Spleen (tissue), 11 donors: Measurements from ENCODE around the gene NLGN1. TPM values are rescaled to one million over a fixed set of nuclear protein-coding genes. Genes with fewer than 3 reads are reported as not detected.

Experiments used
- DNase-seq: peaks from one replicate; pipeline ENCODE4 v3.0.0-alpha.2; 2020
- H3K27ac ChIP-seq, 8 donors: fragments of 200-600 bp; sonication (generic) in 7 of 8; 1 replicate in 4 of 8; 2 replicates in 4 of 8; pipeline versions ENCODE4 v1.5.0 to v1.8.0; 2016 to 2021; ENCODE audit warnings: inconsistent platforms in 4 of 8, mild to moderate bottlenecking in 4 of 8, moderate library complexity in 1 of 8
- H3K27me3 ChIP-seq, 7 donors: fragments of 200-600 bp; sonication (generic) in 6 of 7; replicated peaks in 1 of 7; 1 replicate in 4 of 7; 2 replicates in 3 of 7; pipeline versions ENCODE4 v1.5.0 to v1.8.0; 2016 to 2021; ENCODE audit warnings: inconsistent platforms in 3 of 7, mild to moderate bottlenecking in 1 of 7
- H3K36me3 ChIP-seq, 6 donors: fragments of 200-600 bp; sonication (generic) in 5 of 6; 1 replicate in 4 of 6; 2 replicates in 2 of 6; pipeline versions ENCODE4 v1.5.0 to v1.8.0; 2016 to 2021; ENCODE audit warnings: inconsistent platforms in 2 of 6
- H3K4me1 ChIP-seq, 6 donors: fragments of 200-600 bp; sonication (generic) in 5 of 6; 1 replicate in 3 of 6; 2 replicates in 3 of 6; pipeline versions ENCODE4 v1.5.0 to v1.8.0; 2016 to 2021; ENCODE audit warnings: inconsistent platforms in 3 of 6
- H3K4me3 ChIP-seq, 8 donors: fragments of 200-600 bp; sonication (generic) in 7 of 8; 1 replicate in 4 of 8; 2 replicates in 4 of 8; pipeline versions ENCODE4 v1.5.0 to v1.8.0; 2016 to 2021; ENCODE audit warnings: inconsistent platforms in 4 of 8, mild to moderate bottlenecking in 4 of 8, moderate library complexity in 2 of 8
- H3K9me3 ChIP-seq, 8 donors: fragments of 200-600 bp; sonication (generic) in 7 of 8; 1 replicate in 4 of 8; 2 replicates in 4 of 8; pipeline versions ENCODE4 v1.5.0 to v1.8.0; 2016 to 2021; ENCODE audit warnings: inconsistent platforms in 4 of 8
- CTCF ChIP-seq, 11 experiments: fragments of 200-600 bp in 7 of 11; fragments of 450-650 bp in 4 of 11; sonication (generic) in 4 of 11; IDR thresholded peaks in 8 of 11; conservative IDR thresholded peaks in 3 of 11; 1 replicate in 7 of 11; 2 replicates in 4 of 11; pipeline versions ENCODE4 v1.4.0 to v1.8.0; 2016 to 2021; ENCODE audit warnings: antibody characterized with exemption in 11 of 11, inconsistent platforms in 4 of 11, mild to moderate bottlenecking in 1 of 11
- POLR2A ChIP-seq, 3 donors: fragments of 450-650 bp; IDR thresholded peaks; one replicate each; pipeline ENCODE4 v1.5.1; 2017; ENCODE audit warnings: antibody characterized with exemption in 3 of 3, mild to moderate bottlenecking in 1 of 3
- POLR2AphosphoS5 ChIP-seq, 3 donors: sonication (generic); formaldehyde crosslinking; IDR thresholded peaks; one replicate each; pipeline ENCODE4 v1.5.1; 2017; ENCODE audit warnings: antibody characterized with exemption in 3 of 3
- WGBS, 5 donors: extraction: QIAGEN DNeasy Blood & Tissue Kit in 3 of 5; methylation state at CpG; one replicate each; pipeline versions ENCODE4 v1.1.5 to v1.1.7; 2013 to 2018; 5-methylcytosine and 5-hydroxymethylcytosine counted together
- intact Hi-C: fragments of 100-400 bp; cut with DNase I; formaldehyde crosslinking; loops from one replicate; pipeline ENCODE4 v1.15.0; 2023; ENCODE audit warnings: low total_unique reads
- polyA plus RNA-seq, 3 donors: library from polyadenylated mRNA; stranded (reverse); fragments of 200-250 nt; gene quantifications; one replicate each; pipeline ENCODE4 v1.2.1, GENCODE V29; 2013
- total RNA-seq, 7 donors: library from RNA; depleted of rRNA in 3 of 7; stranded (reverse); fragments of >200 nt in 3 of 7; fragmentation: NEBNext Ultra II Directional in 4 of 7; extraction: Animal tissue kit (Norgen Biotek cat#: 25700) in 4 of 7; gene quantifications; one replicate each; pipeline versions ENCODE4 v1.1.0 to v1.2.1, GENCODE V29; 2016 to 2021
- donor health status: healthy with polysubstance abuse.
- donor health status: DM: no; HTN: no; CAD: no; lungs with moderate emphysema.
- donor health status: DM: no; HTN: no; CAD: no.
- donor health status: Bipolar disorder and iron deficiency.
- donor health status: healthy.
- donor health status: DM: no; HTN: no; CAD: no.
- donor health status: DM: yes; HTN: yes; CAD: no.

The NLGN1 gene
- total and polyA plus RNA-seq, 10 donors, result 0.03 to 0.13 (median 0.03) TPM; not detected in 7

- H3K4me1 ChIP-seq, result no peaks in the 10 kb centered on the region
- whole genome bisulfite sequencing, 5 donors, result 39 to 62% (median 54%) methylated on average over 1 of the region's 1 CpG
- peaks cover 0 to 3% (median 0%) of the 10 kb centered on the region in 8 donors for H3K9me3 ChIP-seq
- intact Hi-C loops, result no loop called here
- H3K4me3 ChIP-seq, result no peak overlapping the region
- DNase-seq, result no peak
- H3K36me3 ChIP-seq, result no peaks in the 10 kb centered on the region
- H3K27me3 ChIP-seq, result no peaks in the 10 kb centered on the region
- no peak overlapping the region for H3K27ac ChIP-seq
- TF ChIP-seq POLR2AphosphoS5 (IDR thresholded peaks at IDR 0.05) (no peak), CTCF (IDR thresholded peaks at IDR 0.05 in 8 of 11, conservative IDR thresholded peaks at IDR 0.05 in 3 of 11) (no peak), POLR2A (IDR thresholded peaks at IDR 0.05) (no peak)
Observed at GRCh38 chr3:173501931-173502489, 104.5 kb downstream of the NLGN1 start.

GRCh38 chr3:173502983-173503568 lies 105.5 kb downstream of the NLGN1 start:
- H3K36me3 ChIP-seq, result no peaks in the 10 kb centered on the region
- no peak overlapping the region for H3K27ac ChIP-seq
- no peaks in the 10 kb centered on the region for H3K4me1 ChIP-seq
- H3K4me3 ChIP-seq, result no peak overlapping the region
- TF ChIP-seq POLR2A (IDR thresholded peaks at IDR 0.05) (no peak), CTCF (IDR thresholded peaks at IDR 0.05 in 8 of 11, conservative IDR thresholded peaks at IDR 0.05 in 3 of 11) (no peak), POLR2AphosphoS5 (IDR thresholded peaks at IDR 0.05) (no peak)
- DNase-seq, result no peak
- no peaks in the 10 kb centered on the region for H3K27me3 ChIP-seq
- 43 to 61% (median 58%) methylated on average over 4 of the region's 4 CpGs for WGBS, 5 donors
- H3K9me3 ChIP-seq, result peaks cover 0 to 3% (median 0%) of the 10 kb centered on the region in 8 donors
- intact Hi-C loops, result no loop called here

DNA sequence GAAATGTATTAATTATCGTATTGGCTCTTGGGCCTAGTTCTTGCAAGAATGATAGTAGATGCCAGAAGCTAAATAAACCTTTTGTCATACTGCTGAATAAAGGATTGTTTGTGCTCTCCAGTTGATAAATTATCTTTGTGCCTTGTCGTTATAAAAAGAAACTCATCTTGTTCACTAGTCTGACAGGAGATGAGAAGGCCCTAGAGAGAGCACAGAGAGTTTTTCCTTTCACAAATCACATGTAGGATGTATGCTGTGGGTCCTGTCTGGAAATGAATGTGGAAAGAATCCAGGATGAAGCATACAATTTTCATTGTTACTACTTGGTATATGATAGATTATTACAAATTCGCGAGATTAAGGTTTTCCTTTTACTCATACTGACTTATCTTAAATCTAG lies 113.0 kb downstream of the NLGN1 start:
- H3K27me3 ChIP-seq, result no peaks in the 10 kb centered on the region
- WGBS, 5 donors, result 70 to 89% (median 81%) methylated on average over 4 of the region's 4 CpGs

More for the DNA sequence above, 113.0 kb downstream of the NLGN1 start:
- Histone ChIP-seq H3K36me3 (no peaks in the 10 kb centered on the region), H3K9me3 (peaks cover 0 to 8% (median 0%) of the 10 kb centered on the region in 8 donors), H3K4me1 (no peaks in the 10 kb centered on the region), H3K4me3 (no peak overlapping the region), H3K27ac (no peak overlapping the region)
- TF ChIP-seq CTCF (IDR thresholded peaks at IDR 0.05 in 8 of 11, conservative IDR thresholded peaks at IDR 0.05 in 3 of 11), result no peak
- no peak for TF ChIP-seq POLR2A (IDR thresholded peaks at IDR 0.05)
- TF ChIP-seq POLR2AphosphoS5 (IDR thresholded peaks at IDR 0.05), result no peak
- intact Hi-C loops, result no loop called here
- no peak for DNase-seq
